Ishikawa (cell line): ENCODE data around the gene SRD5A1.

ENCODE experiments used
- CEBPB ChIP-seq: IDR thresholded peaks from 2 replicates; pipeline ENCODE4 v1.6.1; 2012
- CREB1 ChIP-seq: IDR thresholded peaks from 2 replicates; pipeline ENCODE4 v1.6.1; 2012; ENCODE audit warnings: low read depth
- EGR1 ChIP-seq: IDR thresholded peaks from 2 replicates; pipeline ENCODE4 v1.6.1; 2012
- EP300 ChIP-seq: IDR thresholded peaks from 2 replicates; pipeline ENCODE4 v1.6.1; 2012; ENCODE audit warnings: borderline replicate concordance
- FOXM1 ChIP-seq: IDR thresholded peaks from 2 replicates; pipeline ENCODE4 v1.6.1; 2012; ENCODE audit warnings: low read depth, borderline replicate concordance
- RAD21 ChIP-seq: IDR thresholded peaks from 2 replicates; pipeline ENCODE4 v1.6.1; 2012; ENCODE audit warnings: low read depth
- REST ChIP-seq: IDR thresholded peaks from 2 replicates; pipeline ENCODE4 v1.6.1; 2012; ENCODE audit warnings: low read depth, mild to moderate bottlenecking
- TEAD4 ChIP-seq: IDR thresholded peaks from 2 replicates; pipeline ENCODE4 v1.6.1; 2012
- YY1 ChIP-seq: IDR thresholded peaks from 2 replicates; pipeline ENCODE4 v1.6.1; 2012; ENCODE audit warnings: low read depth
- ZBTB7A ChIP-seq: IDR thresholded peaks from 2 replicates; pipeline ENCODE4 v1.6.1; 2012; ENCODE audit warnings: low read depth
- TF ChIP-seq, protein P1 (sequence below): IDR thresholded peaks from 2 replicates; pipeline ENCODE4 v1.6.1; 2012
- TF ChIP-seq, protein P2 (sequence below): IDR thresholded peaks from 2 replicates; pipeline ENCODE4 v1.6.1; 2012

DNA sequence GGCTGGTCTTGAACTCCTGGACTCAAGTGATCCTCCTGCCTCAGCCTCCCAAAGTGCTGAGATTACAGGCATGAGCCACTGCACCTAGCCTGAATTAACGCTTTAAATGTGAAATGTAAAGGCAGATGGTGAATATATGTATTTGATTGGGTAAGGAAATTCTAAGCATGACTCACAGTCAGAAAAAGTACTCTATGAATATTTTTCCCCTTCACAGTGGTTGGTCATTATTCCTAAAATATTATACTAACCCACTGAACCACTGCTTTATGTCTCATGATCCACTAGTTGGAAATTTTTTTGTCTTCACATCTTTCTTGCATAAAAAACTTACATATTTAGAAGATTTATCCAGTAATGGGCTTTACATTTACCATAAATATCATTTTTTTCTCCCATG, 65.5 kb downstream of the SRD5A1 start:
- TF ChIP-seq CEBPB (no peak), YY1 (no peak), EP300 (no peak), TEAD4 (no peak), RAD21 (no peak), REST (no peak), CREB1 (no peak), ZBTB7A (no peak), FOXM1 (no peak), EGR1 (no peak)
- TF ChIP-seq, protein P1, sequence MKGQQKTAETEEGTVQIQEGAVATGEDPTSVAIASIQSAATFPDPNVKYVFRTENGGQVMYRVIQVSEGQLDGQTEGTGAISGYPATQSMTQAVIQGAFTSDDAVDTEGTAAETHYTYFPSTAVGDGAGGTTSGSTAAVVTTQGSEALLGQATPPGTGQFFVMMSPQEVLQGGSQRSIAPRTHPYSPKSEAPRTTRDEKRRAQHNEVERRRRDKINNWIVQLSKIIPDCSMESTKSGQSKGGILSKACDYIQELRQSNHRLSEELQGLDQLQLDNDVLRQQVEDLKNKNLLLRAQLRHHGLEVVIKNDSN = no peak
- TF ChIP-seq, protein P2, sequence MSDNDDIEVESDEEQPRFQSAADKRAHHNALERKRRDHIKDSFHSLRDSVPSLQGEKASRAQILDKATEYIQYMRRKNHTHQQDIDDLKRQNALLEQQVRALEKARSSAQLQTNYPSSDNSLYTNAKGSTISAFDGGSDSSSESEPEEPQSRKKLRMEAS = no peak
